CD14-positive monocyte (primary cell): ENCODE data around the gene MYZAP. TPM values are rescaled to one million over a fixed set of nuclear protein-coding genes. Genes with fewer than 3 reads are reported as not detected.
A peak's percentile ranks its signal among the peaks of the same experiment; 100 is the strongest.

Experiments used
- DNase-seq, 3 donors: peaks; one replicate each; pipeline ENCODE4 v3.0.0-alpha.2; 2011 to 2022
- H2AFZ ChIP-seq: 2 replicates; pipeline ENCODE4 v1.6.0; 2012; ENCODE audit warnings: mild to moderate bottlenecking, low read depth, low read length, inconsistent platforms; ENCODE audit not compliant: insufficient read depth, poor library complexity, severe bottlenecking
- H3K27ac ChIP-seq, 2 donors: 1 replicate in 1 of 2; 2 replicates in 1 of 2; pipeline ENCODE4 v1.5.1; 2012 to 2013; ENCODE audit warnings: low read length in 2 of 2, control low read depth in 1 of 2, inconsistent platforms in 1 of 2, low read depth in 1 of 2, mild to moderate bottlenecking in 1 of 2
- H3K27me3 ChIP-seq, 2 donors: one replicate each; pipeline versions ENCODE4 v1.6.0 to v1.6.1; 2011 to 2013; ENCODE audit warnings: low read length in 2 of 2; ENCODE audit not compliant: control insufficient read depth in 2 of 2, insufficient read depth in 2 of 2
- H3K36me3 ChIP-seq, 2 donors: replicated peaks in 1 of 2; 1 replicate in 1 of 2; 2 replicates in 1 of 2; pipeline versions ENCODE4 v1.5.1 to v1.6.1; 2012 to 2013; ENCODE audit warnings: low read length in 2 of 2, control low read depth in 1 of 2, inconsistent platforms in 1 of 2, mild to moderate bottlenecking in 1 of 2; ENCODE audit not compliant: insufficient read depth in 2 of 2, control insufficient read depth in 1 of 2
- H3K4me1 ChIP-seq, 2 donors: 1 replicate in 1 of 2; 2 replicates in 1 of 2; pipeline versions ENCODE4 v1.5.1 to v1.6.1; 2012 to 2013; ENCODE audit warnings: low read length in 2 of 2, control low read depth in 1 of 2, inconsistent platforms in 1 of 2, mild to moderate bottlenecking in 1 of 2, moderate library complexity in 1 of 2; ENCODE audit not compliant: insufficient read depth in 2 of 2, control insufficient read depth in 1 of 2
- H3K4me2 ChIP-seq: replicated peaks from 2 replicates; pipeline ENCODE3; 2012; ENCODE audit warnings: low read length, moderate library complexity, mild to moderate bottlenecking; ENCODE audit not compliant: poor library complexity, severe bottlenecking; ENCODE audit errors: extremely low read depth
- H3K4me3 ChIP-seq, 3 experiments: fragments of 200-600 bp in 1 of 3; sonication (generic) in 1 of 3; replicated peaks in 1 of 3; 1 replicate in 2 of 3; 2 replicates in 1 of 3; pipeline ENCODE4 v1.5.1; 2011 to 2013; ENCODE audit warnings: low read length in 3 of 3, mild to moderate bottlenecking in 3 of 3, control low read depth in 2 of 3, low read depth in 2 of 3, inconsistent platforms in 1 of 3, moderate library complexity in 1 of 3
- H3K79me2 ChIP-seq: 2 replicates; pipeline ENCODE4 v1.6.0; 2012; ENCODE audit warnings: mild to moderate bottlenecking, control low read depth, inconsistent platforms, low read length, moderate library complexity; ENCODE audit not compliant: insufficient read depth
- H3K9ac ChIP-seq: 2 replicates; pipeline ENCODE4 v1.6.0; 2017; ENCODE audit warnings: low read length, mild to moderate bottlenecking; ENCODE audit not compliant: insufficient read depth, poor library complexity, severe bottlenecking
- H3K9me3 ChIP-seq, 2 donors: replicated peaks in 1 of 2; 1 replicate in 1 of 2; 2 replicates in 1 of 2; pipeline versions ENCODE4 v1.5.1 to v1.6.1; 2012 to 2013; ENCODE audit warnings: low read length in 2 of 2, control low read depth in 1 of 2; ENCODE audit not compliant: control insufficient read depth in 1 of 2, insufficient read depth in 1 of 2
- H4K20me1 ChIP-seq: 2 replicates; pipeline ENCODE4 v1.6.0; 2012; ENCODE audit warnings: mild to moderate bottlenecking, low read length, control low read depth, moderate library complexity; ENCODE audit not compliant: insufficient read depth
- H3K27ac Mint-ChIP-seq, 7 donors: one replicate each; pipeline ENCODE4 v1.8.0; 2020; ENCODE audit warnings: mild to moderate bottlenecking in 7 of 7, mixed read lengths in 7 of 7, moderate library complexity in 6 of 7, inconsistent platforms in 2 of 7
- H3K27me3 Mint-ChIP-seq, 3 donors: one replicate each; pipeline ENCODE4 v1.8.0; 2021 to 2022; ENCODE audit warnings: low read depth in 3 of 3, mild to moderate bottlenecking in 3 of 3, mixed read lengths in 3 of 3, moderate library complexity in 3 of 3, inconsistent platforms in 1 of 3
- H3K36me3 Mint-ChIP-seq, 2 donors: one replicate each; pipeline ENCODE4 v1.8.0; 2020; ENCODE audit warnings: mixed read lengths in 2 of 2, inconsistent platforms in 1 of 2, mild to moderate bottlenecking in 1 of 2
- H3K4me1 Mint-ChIP-seq: one replicate; pipeline ENCODE4 v1.8.0; 2020; ENCODE audit warnings: mild to moderate bottlenecking, mixed read lengths
- H3K4me3 Mint-ChIP-seq, 2 donors: one replicate each; pipeline ENCODE4 v1.8.0; 2020; ENCODE audit warnings: mild to moderate bottlenecking in 2 of 2, mixed read lengths in 2 of 2, moderate library complexity in 1 of 2
- H3K9me3 Mint-ChIP-seq, 7 donors: one replicate each; pipeline ENCODE4 v1.8.0; 2020 to 2022; ENCODE audit warnings: mixed read lengths in 7 of 7, mild to moderate bottlenecking in 6 of 7, moderate library complexity in 6 of 7, inconsistent platforms in 2 of 7
- CTCF ChIP-seq: fragments of 200-600 bp; IDR thresholded peaks from one replicate; pipeline ENCODE4 v1.8.0; 2022; ENCODE audit warnings: antibody characterized with exemption, mild to moderate bottlenecking
- WGBS: methylation state at CpG from one replicate; pipeline ENCODE4 v1.1.5; 2013; ENCODE audit warnings: missing lambda C conversion rate; ENCODE audit not compliant: insufficient coverage; 5-methylcytosine and 5-hydroxymethylcytosine counted together
- intact Hi-C, 2 donors: fragments of 100-400 bp; cut with micrococcal nuclease; formaldehyde crosslinking; loops; one replicate each; pipeline versions ENCODE4 v1.15.0 to v1.15.1; 2023
- polyA plus RNA-seq, 3 donors: library from polyadenylated mRNA; depleted of rRNA in 1 of 3; unstranded in 2 of 3; stranded (reverse) in 1 of 3; fragments of 300-500 nt in 2 of 3; fragments of >200 nt in 1 of 3; fragmentation: Illumina TruSeq in 2 of 3; gene quantifications; 1 replicate in 2 of 3; 2 replicates in 1 of 3; pipeline ENCODE4 v1.2.3, GENCODE V29; 2012 to 2021

Gene MYZAP
- polyA plus RNA-seq, 3 donors: 0.12 to 0.13 TPM; not detected in 1

GRCh38 chr15:57557267-57557666 is 34.4 kb upstream of the MYZAP start:
- Mint-ChIP-seq H3K4me3 (no peak overlapping the region), H3K9me3 (peaks cover 0 to 2% (median 0%) of the 10 kb centered on the region in 7 donors), H3K4me1 (peaks cover 14% of the 10 kb centered on the region), H3K27ac (peak overlapping the region in 1 of 7 donors; percentile 11), H3K27me3 (peaks cover 3 to 9% (median 9%) of the 10 kb centered on the region in 3 donors), H3K36me3 (no peaks in the 10 kb centered on the region)
- Histone ChIP-seq H3K79me2 (no peaks in the 10 kb centered on the region), H3K4me3 (no peak overlapping the region), H3K27ac (no peak overlapping the region), H2AFZ (no peak overlapping the region), H3K27me3 (no peaks in the 10 kb centered on the region), H3K4me2 (no peak overlapping the region), H3K9ac (no peak overlapping the region), H4K20me1 (no peaks in the 10 kb centered on the region), H3K9me3 (no peaks in the 10 kb centered on the region), H3K4me1 (peaks cover 6 to 10% of the 10 kb centered on the region in 2 donors), H3K36me3 (no peaks in the 10 kb centered on the region)
- no peak for DNase-seq
- no peak for TF ChIP-seq CTCF
- intact Hi-C loops: loop anchor here in 1 of 2 donors (10.0 kb wide), 1 partner anchor 98 kb away; no protein-coding TSS in a partner anchor
- 100% methylated on average over 2 of the region's 3 CpGs for WGBS

GRCh38 chr15:57557810-57558209 is 33.9 kb upstream of the MYZAP start:
- H3K27ac Mint-ChIP-seq: no peak overlapping the region
- peaks cover 18% of the 10 kb centered on the region for H3K4me1 Mint-ChIP-seq
- Histone ChIP-seq H3K4me2 (no peak overlapping the region), H3K27me3 (no peaks in the 10 kb centered on the region), H3K9me3 (no peaks in the 10 kb centered on the region), H3K4me1 (peaks cover 6 to 10% of the 10 kb centered on the region in 2 donors), H4K20me1 (no peaks in the 10 kb centered on the region), H2AFZ (no peak overlapping the region), H3K36me3 (no peaks in the 10 kb centered on the region), H3K4me3 (no peak overlapping the region), H3K79me2 (no peaks in the 10 kb centered on the region), H3K9ac (no peak overlapping the region), H3K27ac (no peak overlapping the region)
- no peaks in the 10 kb centered on the region for H3K36me3 Mint-ChIP-seq
- no peak overlapping the region for H3K4me3 Mint-ChIP-seq
- TF ChIP-seq CTCF: no peak
- no peak for DNase-seq
- peaks cover 0 to 2% (median 0%) of the 10 kb centered on the region in 7 donors for H3K9me3 Mint-ChIP-seq
- 94% methylated on average over 2 of the region's 6 CpGs for WGBS
- intact Hi-C loops: loop anchor here in 1 of 2 donors (10.0 kb wide), 1 partner anchor 97 kb away; no protein-coding TSS in a partner anchor
- peaks cover 5 to 15% (median 10%) of the 10 kb centered on the region in 3 donors for H3K27me3 Mint-ChIP-seq
